ENCODE data around the gene KRTAP17-1.

Gene KRTAP17-1

DNA sequence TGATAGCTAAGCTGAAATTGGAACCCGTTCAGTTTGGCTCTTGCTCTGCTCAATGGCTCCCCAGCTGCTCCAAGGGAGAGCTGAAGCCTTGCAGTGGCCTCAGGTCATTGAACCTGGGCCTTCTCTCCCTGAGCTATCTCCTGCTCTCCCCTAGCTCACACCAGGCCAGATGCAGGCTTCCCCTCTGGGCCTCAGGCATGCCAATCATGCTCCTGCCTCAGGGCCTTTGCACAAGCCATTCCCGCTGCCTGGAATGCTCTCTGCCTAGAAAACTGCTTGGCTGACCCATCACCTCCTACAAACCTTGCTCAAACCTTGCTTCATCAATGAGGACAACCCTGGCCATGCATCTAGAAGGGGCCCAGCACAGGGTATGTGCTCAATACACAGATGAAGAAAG is 16.7 kb upstream of the KRTAP17-1 start:
- no peak for DNase-seq

DNA sequence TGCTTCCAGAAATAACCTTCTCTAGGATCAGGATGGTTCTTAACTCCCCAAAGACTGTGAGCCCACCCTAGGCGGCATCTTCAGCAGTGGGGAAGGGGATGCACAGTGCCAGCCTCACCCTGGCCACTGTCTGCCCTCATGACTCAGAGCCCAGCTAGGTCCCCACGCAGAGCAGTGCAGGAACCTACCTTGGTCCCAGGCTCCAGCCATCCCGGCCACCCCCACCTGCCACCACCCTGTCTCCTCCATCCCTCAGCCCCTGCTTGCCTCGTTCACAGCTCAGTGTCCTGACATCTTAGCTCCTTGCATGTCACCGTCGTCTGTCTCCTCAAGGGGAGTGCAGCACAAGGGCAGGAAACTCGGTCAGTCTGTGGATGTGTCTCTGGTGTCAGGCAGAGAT is 16.1 kb upstream of the KRTAP17-1 start:
- no peak for DNase-seq

DNA sequence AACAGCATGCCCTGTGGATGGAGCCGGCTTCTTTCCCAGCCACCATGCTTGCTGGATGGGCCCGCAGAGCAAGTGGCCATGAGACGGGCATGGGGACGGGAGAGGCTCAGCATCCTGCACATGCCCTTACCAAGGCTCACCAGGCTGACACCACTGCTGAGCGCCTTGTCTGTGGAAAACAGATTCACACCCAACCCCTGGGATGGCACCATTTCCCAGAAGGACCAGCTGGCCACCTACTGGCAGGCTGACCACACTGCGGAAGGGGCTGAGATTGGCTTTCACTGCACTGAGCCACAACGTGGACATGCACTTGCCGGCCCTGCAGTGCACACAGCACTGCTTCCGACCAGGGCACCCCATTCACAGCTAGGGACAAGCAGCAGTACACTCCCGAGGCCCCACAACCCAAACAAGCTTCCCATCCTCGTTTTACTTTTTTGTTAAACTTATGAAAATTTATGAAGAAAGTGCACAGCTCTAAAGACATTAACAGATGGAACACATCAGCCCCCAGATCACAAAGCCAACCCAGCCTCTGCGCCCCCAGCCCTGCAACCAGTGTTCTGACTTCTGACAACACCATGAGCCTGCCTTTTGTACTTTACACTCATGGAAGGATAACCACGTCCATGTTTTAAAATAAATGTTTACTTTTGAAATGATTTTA is 13.9 kb upstream of the KRTAP17-1 start:
- DNase-seq: no peak

DNA sequence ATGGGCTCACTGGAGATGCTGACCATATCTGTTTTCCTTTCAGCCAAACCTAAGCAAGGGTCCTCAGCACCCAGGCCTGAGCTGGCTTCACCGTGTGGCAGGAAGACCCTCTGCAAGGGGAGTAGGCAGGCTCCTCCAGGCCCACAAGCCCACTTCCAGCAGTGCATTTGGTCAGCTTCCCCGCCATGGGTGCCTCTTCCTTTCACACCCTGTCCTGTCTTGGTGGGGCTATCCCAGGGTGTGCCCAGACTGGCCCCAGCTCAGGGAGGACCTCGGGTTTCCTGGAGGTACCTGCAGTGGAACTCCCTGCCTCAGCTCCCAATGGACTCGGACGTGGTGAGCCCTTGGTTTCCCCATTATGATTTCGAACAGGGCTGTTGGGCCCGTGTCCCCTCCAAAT is 12.7 kb upstream of the KRTAP17-1 start:
- DNase-seq: no peak

DNA sequence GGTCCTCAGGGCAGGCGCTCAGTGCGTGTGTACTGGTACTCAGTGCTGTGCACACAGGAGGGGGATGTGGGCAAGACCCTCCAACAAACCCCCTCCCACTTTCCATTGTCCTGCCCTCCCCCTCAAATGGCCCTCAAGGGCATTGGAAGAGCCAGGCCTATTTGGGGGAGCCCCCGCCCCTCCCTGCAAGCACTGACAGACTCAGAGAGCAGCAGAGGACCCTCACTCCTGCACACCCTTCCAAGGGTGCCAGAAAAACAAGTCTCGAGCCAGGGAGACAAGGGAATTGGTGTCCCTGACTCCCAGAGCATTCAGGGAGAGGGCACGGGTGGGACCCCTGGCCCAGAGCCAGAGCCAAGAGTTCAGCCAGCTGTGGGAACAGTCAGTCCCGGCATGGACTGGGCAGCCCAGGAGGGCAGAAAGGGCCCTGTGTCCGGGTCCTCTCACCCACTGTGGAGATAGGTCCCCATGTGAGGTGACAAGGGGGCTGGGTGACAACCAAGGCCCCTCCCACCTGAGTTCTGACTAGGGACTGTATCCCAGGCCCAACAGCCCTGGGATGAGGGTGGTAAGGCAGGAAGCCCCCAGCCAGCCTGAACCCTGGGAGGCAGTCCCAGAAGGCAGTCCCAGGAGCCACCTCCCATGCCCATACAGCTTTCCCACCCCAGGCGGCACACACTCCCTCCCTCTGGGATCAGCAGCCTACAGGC is 12.1 kb upstream of the KRTAP17-1 start:
- no peak for DNase-seq

DNA sequence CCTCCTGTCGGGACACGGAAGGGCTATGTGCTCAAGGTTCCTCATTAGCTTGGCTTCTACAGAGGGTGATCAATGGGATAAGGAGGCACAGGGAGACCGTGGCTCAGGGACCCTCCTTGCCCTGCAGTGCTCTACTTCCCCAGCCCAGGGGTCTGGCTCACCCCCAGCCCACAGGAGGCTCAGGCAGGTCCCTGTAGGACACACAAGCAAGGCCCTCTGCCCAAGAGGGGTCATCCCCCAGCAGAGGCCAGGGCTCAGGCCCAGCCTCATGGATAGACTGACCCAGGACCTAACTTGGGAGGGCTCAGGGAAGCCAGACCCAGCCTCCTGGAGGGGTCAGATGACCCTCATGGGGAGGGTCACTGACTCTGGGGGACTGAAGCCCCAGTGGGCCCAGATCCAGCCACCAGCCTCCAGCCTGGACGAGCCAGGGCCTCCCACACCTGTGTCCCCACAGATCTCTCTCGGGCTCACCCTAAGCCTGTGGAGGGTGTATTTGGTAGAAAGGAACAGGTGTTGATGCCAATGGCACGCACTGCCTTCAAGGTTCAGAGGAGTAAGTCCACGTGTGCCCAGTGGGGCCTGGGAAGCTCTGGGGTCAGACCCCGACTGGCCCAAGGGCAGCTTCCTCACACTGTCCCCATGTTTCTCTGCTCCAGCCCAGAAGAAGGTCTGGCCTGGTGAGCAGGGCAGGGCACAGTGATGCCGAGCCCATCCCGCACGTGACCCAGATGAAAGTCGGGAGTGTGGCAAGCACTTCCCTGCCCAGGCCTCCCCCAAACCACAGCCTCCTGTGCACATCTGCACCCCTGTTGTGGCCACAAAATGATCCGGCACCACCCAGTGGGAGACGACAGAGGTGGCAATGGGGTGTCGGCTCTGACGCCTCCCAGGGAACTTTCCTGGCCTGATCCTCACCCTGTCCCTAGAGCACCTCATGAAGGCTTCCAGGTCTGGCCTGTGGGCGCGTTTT is 10.9 kb upstream of the KRTAP17-1 start:
- DNase-seq: no peak

DNA sequence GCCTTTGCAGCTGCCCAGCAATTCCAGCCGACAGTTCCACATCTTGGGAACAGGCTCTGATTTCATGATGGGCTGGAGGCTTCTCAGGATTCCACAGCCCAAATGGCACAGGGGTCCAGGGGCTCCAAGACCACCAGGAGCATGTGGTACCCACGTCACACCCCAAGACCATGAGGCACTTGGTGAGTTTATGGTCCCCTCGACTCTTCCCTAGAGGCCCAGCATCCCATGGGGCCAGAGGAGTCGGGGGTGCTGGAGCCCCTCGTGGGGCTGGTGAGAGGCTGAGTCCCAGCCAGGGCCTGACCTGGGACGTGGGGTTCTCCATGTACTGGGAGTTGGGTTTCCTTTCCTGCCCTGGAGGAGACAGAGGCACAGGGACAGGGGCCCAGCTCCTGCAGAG is 10.1 kb upstream of the KRTAP17-1 start:
- DNase-seq: no peak

DNA sequence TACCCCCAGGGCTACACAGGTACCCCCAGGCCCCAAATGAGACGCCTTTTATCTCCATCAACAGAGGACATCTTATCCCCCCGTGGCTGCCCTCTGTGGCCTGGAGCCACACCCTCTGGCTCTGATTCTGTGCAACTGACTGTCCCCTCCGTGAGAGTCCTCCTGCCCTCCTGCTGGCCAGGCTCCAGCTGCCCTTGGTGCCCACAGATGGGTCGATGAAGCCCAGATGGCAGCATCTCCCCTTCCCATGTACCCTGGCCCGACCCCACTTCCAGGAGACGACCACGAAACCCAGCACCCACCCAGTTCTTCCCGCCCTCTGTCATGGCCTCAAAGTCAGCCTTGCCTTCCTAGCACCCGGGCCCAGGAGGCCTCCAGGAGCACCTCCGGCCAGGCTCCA is 9.6 kb upstream of the KRTAP17-1 start:
- no peak for DNase-seq

DNA sequence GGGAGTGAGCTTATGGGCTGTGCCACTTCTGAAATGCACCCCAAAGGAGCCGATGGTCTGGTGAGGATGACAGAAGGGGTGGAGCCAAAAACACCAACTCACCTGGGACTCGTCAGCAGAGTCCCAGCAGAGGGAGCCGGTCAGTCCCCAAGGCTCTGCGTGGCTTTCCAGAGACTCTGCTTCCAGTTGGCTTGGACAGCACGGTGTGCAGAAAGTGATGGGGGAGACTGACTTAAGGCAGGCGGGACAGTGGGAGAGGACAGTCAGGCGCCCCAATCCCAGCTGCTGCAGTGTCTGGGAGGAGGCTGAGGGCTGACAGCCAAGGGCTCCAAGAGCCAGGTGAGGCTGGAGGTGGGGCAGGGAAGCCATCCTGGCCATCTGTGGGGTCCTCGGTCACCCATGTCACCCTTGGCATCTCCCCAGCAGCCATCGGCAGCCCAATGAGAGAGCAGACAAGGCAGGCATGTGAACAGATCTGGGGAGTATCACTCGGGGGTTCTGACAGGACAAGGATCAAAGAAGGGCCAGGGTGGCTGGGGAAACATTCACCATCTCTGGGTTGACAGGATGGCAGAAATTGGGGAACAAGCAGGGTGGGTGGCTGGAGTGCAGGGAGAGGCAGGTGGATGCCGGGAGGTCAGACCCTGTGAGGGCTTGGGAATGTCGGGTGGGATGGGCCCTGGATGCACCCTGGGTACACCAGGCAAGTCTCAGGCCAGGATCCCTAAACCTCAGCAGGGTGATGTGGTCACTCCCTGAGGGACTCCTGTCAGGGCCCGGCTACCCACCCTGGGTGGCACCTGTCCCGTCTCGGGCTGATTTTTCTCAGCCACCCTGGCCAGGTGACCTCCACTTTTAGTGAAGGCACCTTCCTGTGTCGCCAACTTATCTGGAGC is 8.9 kb upstream of the KRTAP17-1 start:
- DNase-seq: no peak

DNA sequence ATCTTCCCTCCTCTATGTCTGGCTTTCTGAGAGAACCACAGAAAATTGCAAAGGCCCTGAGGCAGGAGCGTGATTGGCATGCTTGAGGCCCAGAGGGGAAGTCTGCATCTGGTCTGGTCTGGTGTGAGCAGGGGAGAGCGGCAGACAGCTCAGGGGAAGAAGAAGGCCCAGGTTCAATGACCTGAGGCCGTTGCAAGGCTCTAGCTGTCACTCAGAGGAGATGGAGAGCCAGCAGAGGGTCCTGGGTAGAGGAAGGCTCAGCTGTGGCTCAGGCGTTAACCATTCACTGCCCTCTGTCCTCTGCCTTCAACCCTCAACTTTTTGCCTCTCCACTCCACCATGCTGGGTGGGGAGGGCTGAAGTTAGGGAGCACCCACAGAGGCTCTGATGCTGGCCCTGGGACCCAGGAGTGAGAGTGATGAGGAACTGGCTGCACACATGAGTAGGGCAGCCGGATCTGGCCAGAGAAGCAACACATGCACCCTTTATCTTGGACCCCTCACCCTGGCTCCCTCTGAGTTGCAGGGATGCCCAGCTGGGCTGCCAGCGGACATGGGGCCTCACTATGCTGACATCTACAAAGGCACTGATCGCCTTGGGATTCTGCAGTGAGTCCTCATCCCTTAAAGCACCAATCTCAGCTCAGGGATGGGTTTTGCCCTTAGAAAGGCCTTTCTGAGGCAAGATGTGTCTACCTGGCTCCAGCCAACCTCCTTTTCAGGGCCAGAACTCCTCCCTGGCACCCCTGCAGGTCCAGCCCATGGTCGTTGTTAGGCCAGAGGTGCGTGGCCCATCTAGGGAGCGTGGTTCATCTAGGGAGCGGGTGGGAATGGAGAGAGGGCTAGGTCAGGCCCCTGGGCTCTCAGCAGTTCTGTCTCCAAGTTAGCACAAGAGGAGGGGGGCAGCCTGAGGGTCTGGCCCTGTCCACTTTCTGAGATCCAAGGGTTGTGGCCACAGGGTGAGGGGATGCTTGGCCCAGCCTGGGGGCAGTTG is 7.7 kb upstream of the KRTAP17-1 start:
- no peak for DNase-seq

DNA sequence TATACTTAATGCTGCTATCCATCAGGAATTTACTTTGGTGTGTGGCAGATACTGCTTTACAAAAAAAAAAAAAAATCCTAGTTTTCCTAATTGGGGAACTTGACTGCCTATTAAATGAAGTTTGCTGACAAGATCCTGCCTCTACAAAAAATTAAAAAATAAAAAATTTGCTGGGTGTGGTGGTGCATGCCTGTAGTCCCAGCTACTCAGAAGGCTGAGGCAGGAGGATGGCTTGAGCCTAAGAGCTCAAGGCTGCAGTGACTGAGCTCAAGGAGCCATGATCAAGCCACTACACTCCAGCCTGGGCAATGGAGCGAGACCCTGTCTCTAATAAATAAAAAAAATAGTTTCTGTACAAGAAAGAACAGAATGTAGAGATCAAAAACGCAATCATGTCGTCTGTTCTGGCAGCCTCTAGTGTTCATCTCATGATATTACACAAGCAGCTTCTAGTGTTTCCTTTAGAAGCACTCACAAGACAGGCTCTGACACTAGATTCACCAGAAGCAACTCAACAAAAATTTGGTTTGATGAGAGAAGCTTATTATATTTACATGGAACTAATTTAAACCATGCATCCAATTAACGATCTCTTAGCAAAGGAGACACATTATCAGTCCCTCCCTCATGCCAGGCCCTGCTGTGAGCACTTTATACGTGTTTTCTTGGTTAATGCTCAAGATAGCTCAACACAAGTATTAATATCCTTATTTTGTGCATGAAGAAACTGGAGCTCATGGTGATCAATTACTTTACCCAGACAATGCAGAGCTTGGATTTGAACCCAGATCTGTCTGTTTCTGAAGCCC is 6.8 kb upstream of the KRTAP17-1 start:
- peak; percentile 11 for DNase-seq

DNA sequence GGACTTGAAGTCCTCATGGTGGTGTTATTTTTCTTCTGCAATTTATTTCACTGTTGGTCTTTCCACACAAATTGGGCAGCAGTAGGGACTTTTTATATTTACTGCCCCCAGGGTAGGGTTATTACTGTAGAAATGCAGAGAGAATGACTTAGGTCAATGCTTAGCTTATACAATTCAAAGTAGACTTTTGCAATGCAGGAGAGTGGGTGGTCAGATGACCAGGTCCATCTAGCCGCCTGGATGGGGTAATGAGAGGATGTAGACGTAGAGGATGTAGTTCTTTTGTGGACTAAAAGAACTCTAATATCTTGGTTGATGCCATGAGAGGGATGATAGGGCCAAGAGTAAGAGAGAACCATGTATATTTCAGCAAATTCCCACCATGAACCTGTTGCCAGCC is 2.7 kb upstream of the KRTAP17-1 start:
- no peak for DNase-seq

DNA sequence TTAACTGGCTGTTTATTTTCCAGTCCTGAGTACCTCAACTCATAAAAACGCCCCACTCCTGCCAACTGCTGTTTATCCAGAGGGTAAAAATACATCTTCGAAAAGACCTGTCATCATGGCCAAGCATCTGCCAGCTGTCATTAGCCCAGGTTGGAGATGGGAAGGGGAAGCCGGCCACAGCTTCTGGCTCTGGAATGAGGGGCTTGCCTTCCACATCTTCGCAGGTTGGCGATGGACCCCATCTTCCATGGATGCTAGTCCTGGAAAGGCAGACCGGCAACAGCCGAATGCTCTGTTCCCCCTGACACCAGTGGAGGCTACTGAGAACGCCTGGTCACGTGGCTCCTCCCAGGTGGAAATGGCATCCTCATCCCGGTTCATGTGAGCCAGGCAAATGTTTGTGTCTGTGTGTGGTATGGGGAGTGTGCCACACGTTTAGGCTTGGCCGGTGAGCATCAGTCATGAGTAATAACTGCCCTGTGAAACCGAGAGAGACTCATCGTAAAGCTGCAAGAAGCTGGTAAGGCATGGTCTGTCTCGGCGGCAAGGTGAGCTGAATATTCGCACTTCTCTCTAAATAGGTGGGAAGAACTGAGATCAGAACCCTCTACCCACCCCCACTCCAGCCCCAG is 420 bp upstream of the KRTAP17-1 start:
- DNase-seq: no peak

DNA sequence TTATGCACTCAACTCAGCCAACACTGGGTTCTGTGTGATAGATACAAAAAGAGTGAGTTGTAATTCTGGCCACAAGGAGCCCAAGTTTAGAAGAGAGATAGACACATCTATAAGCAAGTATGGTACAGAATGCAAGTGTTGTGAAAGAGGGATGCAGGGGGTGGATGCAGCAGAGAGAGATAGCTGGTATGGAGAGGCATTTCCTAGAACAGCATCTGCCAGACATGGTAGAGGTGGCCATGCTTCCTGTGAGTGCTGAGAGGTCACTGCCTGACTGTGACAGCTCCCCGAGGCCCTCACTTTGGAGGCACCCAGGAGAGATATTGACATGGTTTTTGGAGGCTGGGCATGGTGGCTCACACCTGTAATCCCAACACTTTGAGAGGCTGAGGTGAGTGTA is 4.4 kb downstream of the KRTAP17-1 start:
- no peak for DNase-seq

DNA sequence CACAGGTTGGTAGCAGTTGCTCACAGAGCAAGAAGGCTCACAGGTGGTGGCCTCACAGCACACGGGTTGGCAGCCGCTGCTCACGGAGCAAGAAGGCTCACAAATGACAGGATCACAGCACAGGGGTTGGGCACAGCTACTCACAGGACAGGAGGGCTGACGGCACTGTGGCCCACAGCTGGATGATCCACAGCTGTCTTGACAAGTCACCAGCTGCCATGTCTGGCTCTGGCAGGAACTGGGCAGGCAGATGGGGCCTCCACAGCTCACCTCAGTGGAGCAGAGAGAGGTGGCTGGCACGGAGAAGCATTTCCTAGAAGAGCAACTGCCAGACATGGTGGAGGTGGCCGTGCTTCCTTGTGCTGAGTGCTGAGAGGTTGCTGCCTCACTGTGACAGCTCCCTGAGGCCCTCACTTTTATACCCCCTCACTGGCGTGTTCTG is 6.6 kb downstream of the KRTAP17-1 start, which contains the start of gene KRTAP16-1:
TSS of gene KRTAP16-1 (minus strand) at position 392 of the 442 bp plus-strand sequence. CDS start at position 336, 56 bp downstream.
- no peak for DNase-seq

DNA sequence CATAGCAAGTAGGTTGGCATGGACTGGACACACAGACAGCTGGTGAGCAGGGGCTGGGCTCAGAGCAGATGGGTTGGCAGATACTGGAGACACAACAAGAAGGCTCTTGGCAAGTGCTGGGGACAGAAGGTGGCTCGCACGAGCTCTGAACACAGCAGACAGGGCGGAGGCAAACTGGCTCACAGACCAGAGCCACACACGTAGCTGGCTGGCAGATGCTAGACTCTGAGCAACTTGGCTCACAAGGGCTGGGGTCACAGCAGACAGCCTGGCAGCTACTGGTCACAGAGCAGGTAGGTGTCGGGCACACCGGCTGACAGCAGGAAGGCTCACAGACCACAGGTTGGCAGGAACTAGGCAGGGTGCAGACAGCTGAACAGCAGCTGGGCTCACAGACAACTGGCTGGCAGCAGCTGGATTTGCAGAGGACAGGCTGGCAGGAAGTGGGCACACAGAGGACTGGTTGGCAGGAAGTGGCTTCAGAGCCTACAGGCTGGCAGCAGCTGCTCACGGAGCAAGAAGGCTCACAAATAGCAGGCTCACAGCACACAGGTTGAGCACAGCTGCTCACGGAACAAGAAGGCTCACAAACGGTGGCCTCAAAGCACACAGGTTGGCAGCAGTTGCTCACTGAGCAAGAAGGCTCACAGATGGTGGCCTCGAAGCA is 7.1 kb downstream of the KRTAP17-1 start:
- DNase-seq: no peak

DNA sequence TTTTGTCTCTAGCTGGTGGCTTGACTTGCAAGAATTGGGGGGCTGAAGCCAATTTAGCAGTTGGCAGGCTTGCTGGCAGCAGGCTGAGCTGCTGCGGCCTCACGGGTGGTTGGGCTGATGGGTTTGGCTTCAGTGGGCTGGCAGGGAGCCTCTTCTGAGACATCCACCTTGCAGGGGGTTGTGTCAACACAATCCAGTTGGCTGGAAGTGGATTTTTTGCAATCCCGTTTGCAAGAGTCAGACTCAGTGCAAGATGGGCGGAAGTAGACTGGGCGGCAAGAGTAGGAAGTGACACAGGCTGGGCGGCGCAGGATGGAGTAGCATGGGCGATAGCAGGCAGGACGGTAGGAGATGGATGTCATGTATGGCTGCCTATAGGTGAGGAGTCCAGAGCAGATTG is 7.9 kb downstream of the KRTAP17-1 start:
- DNase-seq: no peak

DNA sequence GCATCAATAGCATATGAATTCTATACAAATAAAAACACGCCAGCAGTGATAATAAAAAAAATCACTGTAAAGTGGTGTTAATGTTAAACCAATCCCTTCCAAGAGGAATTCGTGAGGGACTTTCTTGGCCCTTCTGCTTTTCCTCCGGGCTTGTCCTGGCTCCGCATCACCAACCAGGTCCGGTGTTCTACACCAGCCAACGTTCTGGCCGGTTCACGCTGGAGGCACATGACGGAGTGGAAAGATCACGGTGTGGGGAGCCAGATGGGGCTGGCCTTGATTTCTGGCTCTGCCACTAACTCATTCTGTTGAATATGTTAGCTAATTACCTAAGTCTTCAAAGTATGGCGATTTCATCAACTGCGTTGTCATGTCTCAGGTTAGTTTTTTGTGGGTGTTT is 11.4 kb downstream of the KRTAP17-1 start:
- DNase-seq: no peak

DNA sequence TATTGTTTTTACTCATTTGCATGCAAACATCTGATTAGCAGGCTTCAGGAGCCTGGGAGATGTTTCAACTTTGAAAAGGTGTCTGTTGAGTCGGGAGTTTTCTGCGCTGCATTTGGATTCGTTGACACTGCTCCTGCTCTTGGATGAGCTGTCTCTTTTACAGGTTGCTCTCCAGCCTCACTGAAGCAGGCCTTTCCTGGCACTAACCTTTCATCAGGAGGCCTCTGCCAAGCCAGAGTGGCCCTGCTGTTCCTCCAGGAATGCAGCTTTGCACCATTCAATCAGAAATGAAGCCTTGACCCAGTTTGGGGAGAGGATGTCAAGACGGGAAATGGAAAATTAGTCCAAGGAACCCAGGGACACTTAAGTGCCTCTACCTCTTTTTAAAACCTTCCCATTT is 12.5 kb downstream of the KRTAP17-1 start:
- DNase-seq: no peak

Measured in NCI-H1417 treated with DMSO at 0.1 percent for 48 hours (cell line).